HepG2 (cell line): ENCODE results near the gene LST1. TPM values are rescaled to one million over a fixed set of nuclear protein-coding genes. Genes with fewer than 3 reads are reported as not detected.

ENCODE experiments used
- ATAC-seq: fragments of 200-7000 bp; cut with Tn5 transposase; 3 replicates; pipeline ENCODE4 v1.9.1; 2020; ENCODE audit warnings: mild to moderate bottlenecking, moderate library complexity
- BruUV-seq: library from RNA; stranded (reverse); fragments of 400-500 nt; replicated peaks from 2 replicates; lab custom pipeline; 2021; lab: Mats Ljungman, UMichigan
- CTCF ChIA-PET: fragments of 300-600 bp; formaldehyde crosslinking; extraction: SDS; loops from one replicate; lab custom pipeline; 2021; ENCODE audit warnings: low total read pairs, inconsistent platforms, low intra/inter-chr PET ratio; lab: Yijun Ruan, JAX
- POLR2A ChIA-PET: fragments of 350-600 bp; sonication (Branson Sonifier 250); formaldehyde crosslinking; loops from one replicate; lab custom pipeline; 2020; ENCODE audit warnings: antibody characterized with exemption, inconsistent platforms; lab: Yijun Ruan, JAX
- DNase-seq: peaks from one replicate; pipeline ENCODE4 v3.0.0-alpha.2; 2015; ENCODE audit warnings: low spot score
- FAIRE-seq: peaks from 3 replicates; lab custom pipeline; 2011; peaks lifted over from hg19 to GRCh38; lab: Jason Lieb, UNC
- H2AFZ ChIP-seq: one replicate; pipeline ENCODE4 v1.6.1; 2011; ENCODE audit warnings: low read length, inconsistent platforms
- H3K27ac ChIP-seq: fragments of 300-600 bp; 3 replicates; pipeline ENCODE4 v1.8.0; 2011; ENCODE audit warnings: mixed run types, mild to moderate bottlenecking, mixed read lengths, low read length, inconsistent platforms; ENCODE audit not compliant: insufficient read depth; ENCODE audit errors: extremely low read length
- H3K27me3 ChIP-seq, 2 experiments: fragments of 200-600 bp in 1 of 2; 2 replicates in 1 of 2; 3 replicates in 1 of 2; pipeline versions ENCODE4 v1.6.0 to v1.8.0; 2011; ENCODE audit warnings: low read length in 2 of 2, mild to moderate bottlenecking in 2 of 2, moderate library complexity in 2 of 2, inconsistent platforms in 1 of 2; ENCODE audit not compliant: insufficient read depth in 2 of 2, control insufficient read depth in 1 of 2
- H3K36me3 ChIP-seq, 2 experiments: fragments of 200-600 bp in 1 of 2; replicated peaks in 1 of 2; 2 replicates in 1 of 2; 3 replicates in 1 of 2; pipeline versions ENCODE4 v1.5.1 to v1.8.0; 2011; ENCODE audit warnings: low read length in 2 of 2, inconsistent platforms in 1 of 2; ENCODE audit not compliant: insufficient read depth in 2 of 2, control insufficient read depth in 1 of 2
- H3K4me1 ChIP-seq: 2 replicates; pipeline ENCODE4 v1.5.1; 2012; ENCODE audit warnings: low read length, inconsistent platforms; ENCODE audit not compliant: insufficient read depth
- H3K4me2 ChIP-seq: 2 replicates; pipeline ENCODE4 v1.6.0; 2011; ENCODE audit warnings: low read depth, low read length, inconsistent platforms
- H3K4me3 ChIP-seq, 3 experiments: fragments of 200-600 bp in 1 of 3; sonication (generic), shearing (Covaris generic) in 1 of 3; replicated peaks in 1 of 3; 2 replicates each; pipeline ENCODE4 v1.5.1; 2011 to 2016; ENCODE audit warnings: low read length in 3 of 3, inconsistent platforms in 2 of 3, low read depth in 2 of 3, mild to moderate bottlenecking in 2 of 3, control low read depth in 1 of 3, mixed read lengths in 1 of 3; ENCODE audit not compliant: insufficient read depth in 1 of 3
- H3K79me2 ChIP-seq: one replicate; pipeline ENCODE4 v1.6.1; 2011; ENCODE audit warnings: low read length, inconsistent platforms; ENCODE audit not compliant: insufficient read depth
- H3K9ac ChIP-seq: 2 replicates; pipeline ENCODE4 v1.6.0; 2011; ENCODE audit warnings: mild to moderate bottlenecking, low read depth, low read length, inconsistent platforms; ENCODE audit not compliant: insufficient read depth
- H3K9me3 ChIP-seq: 2 replicates; pipeline ENCODE4 v1.5.1; 2012; ENCODE audit warnings: mild to moderate bottlenecking, low read length
- H4K20me1 ChIP-seq: 2 replicates; pipeline ENCODE4 v1.6.0; 2011; ENCODE audit warnings: inconsistent platforms, mild to moderate bottlenecking, low read length, moderate library complexity; ENCODE audit not compliant: insufficient read depth
- KMT2A ChIP-seq: sonication (generic); formaldehyde crosslinking; IDR thresholded peaks from 2 replicates; pipeline ENCODE4 v1.4.0; 2020; ENCODE audit warnings: missing genetic modification reagents
- MLX ChIP-seq: IDR thresholded peaks from 2 replicates; pipeline ENCODE4 v1.6.1; 2016
- MTA1 ChIP-seq: sonication (generic); formaldehyde crosslinking; IDR thresholded peaks from 2 replicates; pipeline ENCODE4 v1.4.0; 2020; ENCODE audit warnings: missing genetic modification reagents, mild to moderate bottlenecking, borderline replicate concordance
- PATZ1 ChIP-seq: sonication (generic); formaldehyde crosslinking; IDR thresholded peaks from 2 replicates; pipeline ENCODE4 v1.4.0; 2020; ENCODE audit warnings: missing genetic modification reagents
- PLRG1 ChIP-seq: fragments of 450-650 bp; conservative IDR thresholded peaks from 2 replicates; pipeline ENCODE4 v1.6.1; 2016
- RELA ChIP-seq: sonication (generic); formaldehyde crosslinking; IDR thresholded peaks from 2 replicates; pipeline ENCODE4 v1.4.0; 2020; ENCODE audit warnings: missing genetic modification reagents
- TBX2 ChIP-seq: sonication (generic); formaldehyde crosslinking; IDR thresholded peaks from 2 replicates; pipeline ENCODE4 v1.5.0; 2020; ENCODE audit warnings: missing genetic modification reagents, mild to moderate bottlenecking, borderline replicate concordance
- ZC3H13 ChIP-seq: sonication (generic); formaldehyde crosslinking; IDR thresholded peaks from 2 replicates; pipeline ENCODE4 v1.8.1; 2023; ENCODE audit warnings: mild to moderate bottlenecking, missing genetic modification reagents, moderate library complexity
- ZFY ChIP-seq: sonication (generic); formaldehyde crosslinking; IDR thresholded peaks from 2 replicates; pipeline ENCODE4 v1.4.0; 2020; ENCODE audit warnings: missing genetic modification reagents
- ZHX1 ChIP-seq: sonication (generic); formaldehyde crosslinking; IDR thresholded peaks from 2 replicates; pipeline ENCODE4 v1.8.1; 2022; ENCODE audit warnings: low read depth, mild to moderate bottlenecking, missing genetic modification reagents
- ZMAT5 ChIP-seq: sonication (generic); formaldehyde crosslinking; IDR thresholded peaks from 2 replicates; pipeline ENCODE4 v1.5.0; 2020; ENCODE audit warnings: mild to moderate bottlenecking, low read depth, missing genetic modification reagents, borderline replicate concordance
- ZNF546 ChIP-seq: sonication (generic); formaldehyde crosslinking; conservative IDR thresholded peaks from 2 replicates; pipeline ENCODE4 v1.8.1; 2023; ENCODE audit warnings: mild to moderate bottlenecking, missing genetic modification reagents
- ZNF577 ChIP-seq: sonication (generic); formaldehyde crosslinking; IDR thresholded peaks from 2 replicates; pipeline ENCODE4 v1.4.0; 2020; ENCODE audit warnings: mild to moderate bottlenecking, low read depth, missing genetic modification reagents, borderline replicate concordance
- ZNF790 ChIP-seq: sonication (generic); formaldehyde crosslinking; IDR thresholded peaks from 2 replicates; pipeline ENCODE4 v1.8.0; 2022; ENCODE audit warnings: missing genetic modification reagents, mild to moderate bottlenecking, borderline replicate concordance
- ZSCAN30 ChIP-seq: sonication (generic); formaldehyde crosslinking; IDR thresholded peaks from 2 replicates; pipeline ENCODE4 v1.5.0; 2020; ENCODE audit warnings: mild to moderate bottlenecking, missing genetic modification reagents
- WGBS: methylation state at CpG from one replicate; pipeline ENCODE4 v1.1.6; 2017; ENCODE audit warnings: low lambda C conversion rate; 5-methylcytosine and 5-hydroxymethylcytosine counted together
- in situ Hi-C: cut with HindIII; loops from 2 replicates; pipeline ENCODE4 v1.10.0; 2017; ENCODE audit warnings: low pct_unique_long_range_greater_than_20kb; ENCODE audit not compliant: extremely low pct_ligation_motif_present
- intact Hi-C: fragments of 100-400 bp; cut with micrococcal nuclease; formaldehyde crosslinking; loops from one replicate; pipeline ENCODE4 v1.10.0; 2022; ENCODE audit not compliant: unreplicated experiment
- polyA plus RNA-seq, 8 experiments: library from polyadenylated mRNA; depleted of rRNA in 3 of 8; stranded (reverse) in 7 of 8; unstranded in 1 of 8; fragments of >200 nt; fragmentation: Illumina TruSeq in 4 of 8; extraction: Trizol in 4 of 8; gene quantifications; 2 replicates each; pipeline versions ENCODE4 v1.2.1 to v1.2.3, GENCODE V29; 2011 to 2016; ENCODE audit warnings: low read depth in 4 of 8, missing spikeins in 1 of 8, mixed read lengths in 1 of 8; ENCODE audit not compliant: insufficient read depth in 1 of 8
- total RNA-seq, 5 experiments: library from RNA; depleted of rRNA; stranded (reverse); fragments of >200 nt; fragmentation: Illumina TruSeq; extraction: Trizol; gene quantifications; 2 replicates each; pipeline ENCODE4 v1.2.3, GENCODE V29; 2016; ENCODE audit warnings: low read depth in 1 of 5

The LST1 gene
- total and polyA plus RNA-seq, 2 of the 13 experiments (the other 11 are each of a cell fraction or from before 2014, with no cell fraction given) = not detected

- H3K4me1 ChIP-seq = peaks cover 40% of the 10 kb centered on the region
- ATAC-seq (no peak), DNase-seq (no peak), FAIRE-seq (no peak)
- intact Hi-C loops (loop anchor here (2.0 to 10.0 kb wide), 3 partner anchors 34 to 107 kb away; partner anchors contain the start of genes APOM, BAG6 and LTB), in situ Hi-C loops (loop anchor here (5.0 kb wide), 1 partner anchor 49 kb away; no protein-coding TSS in a partner anchor)
- H4K20me1 ChIP-seq = no peaks in the 10 kb centered on the region
- TSS peak; percentile 63 for BruUV-seq
- WGBS = 79% methylated on average over 24 of the region's 24 CpGs
- peak overlapping the region; percentile 79 for H3K9ac ChIP-seq
- ChIA-PET CTCF (interaction anchor here (1.0 to 3.6 kb wide), 3 partner anchors 33 to 54 kb away, joined by 5 to 84 read pairs (median 10); no protein-coding TSS in a partner anchor), POLR2A (interaction anchor here (0.8 to 4.6 kb wide), 12 partner anchors 10 to 286 kb away, joined by 3 to 36 read pairs (median 5); partner anchors contain the start of genes APOM, BAG6, GPANK1 and TNF)
- H2AFZ ChIP-seq = no peak overlapping the region
- H3K27me3 ChIP-seq = no peaks in the 10 kb centered on the region; a peak in 1 of 5 replicates
- peak overlapping the region; percentile 74 to 93 (median 76) for H3K4me3 ChIP-seq
- H3K27ac ChIP-seq = peak overlapping the region; percentile 64
- H3K4me2 ChIP-seq = peak overlapping the region; percentile 91
- H3K9me3 ChIP-seq = no peaks in the 10 kb centered on the region
- peaks cover 3 to 8% of the 10 kb centered on the region in 2 experiments for H3K36me3 ChIP-seq
- H3K79me2 ChIP-seq = peaks cover 13% of the 10 kb centered on the region
- TF ChIP-seq PLRG1 = no peak
- TF ChIP-seq ZNF546 (CRISPR knock-in tag) = no peak; the same call in 1 of the 2 replicates
- no peak for TF ChIP-seq ZNF577 (CRISPR knock-in tag)
- 0 out of 2 replicates have a peak, but pooled peaks have one; percentile 14 for TF ChIP-seq ZC3H13 (CRISPR knock-in tag)
- peak; percentile 59; the same call in 1 of the 2 replicates for TF ChIP-seq ZHX1 (CRISPR knock-in tag)
- no peak for TF ChIP-seq ZMAT5 (CRISPR knock-in tag)
- TF ChIP-seq MLX (CRISPR knock-in tag) = no peak
- TF ChIP-seq PATZ1 (CRISPR knock-in tag) = no peak; the same call in 1 of the 2 replicates
- peak; percentile 10; the same call in 1 of the 2 replicates for TF ChIP-seq KMT2A (CRISPR knock-in tag)
- peak; percentile 50; the same call in 1 of the 2 replicates for TF ChIP-seq MTA1
- 0 out of 2 replicates have a peak, but pooled peaks have one; percentile 9 for TF ChIP-seq TBX2 (CRISPR knock-in tag)
- TF ChIP-seq RELA (CRISPR knock-in tag) = no peak
- TF ChIP-seq ZSCAN30 (CRISPR knock-in tag) = no peak
- TF ChIP-seq ZNF790 = no peak
- TF ChIP-seq ZFY = 0 out of 2 replicates have a peak, but pooled peaks have one; percentile 3
Measured at GRCh38 chr6:31547727-31548543, 38.1 kb upstream of the LST1 start.
